GM19193 (cell line): ENCODE data around the gene ABI3BP.

Experiments
- POLR2A ChIP-seq: IDR thresholded peaks from 4 replicates; pipeline ENCODE4 v1.6.1; 2011; ENCODE audit not compliant: insufficient read depth, insufficient read length; ENCODE audit errors: extremely low read depth

Gene ABI3BP

DNA sequence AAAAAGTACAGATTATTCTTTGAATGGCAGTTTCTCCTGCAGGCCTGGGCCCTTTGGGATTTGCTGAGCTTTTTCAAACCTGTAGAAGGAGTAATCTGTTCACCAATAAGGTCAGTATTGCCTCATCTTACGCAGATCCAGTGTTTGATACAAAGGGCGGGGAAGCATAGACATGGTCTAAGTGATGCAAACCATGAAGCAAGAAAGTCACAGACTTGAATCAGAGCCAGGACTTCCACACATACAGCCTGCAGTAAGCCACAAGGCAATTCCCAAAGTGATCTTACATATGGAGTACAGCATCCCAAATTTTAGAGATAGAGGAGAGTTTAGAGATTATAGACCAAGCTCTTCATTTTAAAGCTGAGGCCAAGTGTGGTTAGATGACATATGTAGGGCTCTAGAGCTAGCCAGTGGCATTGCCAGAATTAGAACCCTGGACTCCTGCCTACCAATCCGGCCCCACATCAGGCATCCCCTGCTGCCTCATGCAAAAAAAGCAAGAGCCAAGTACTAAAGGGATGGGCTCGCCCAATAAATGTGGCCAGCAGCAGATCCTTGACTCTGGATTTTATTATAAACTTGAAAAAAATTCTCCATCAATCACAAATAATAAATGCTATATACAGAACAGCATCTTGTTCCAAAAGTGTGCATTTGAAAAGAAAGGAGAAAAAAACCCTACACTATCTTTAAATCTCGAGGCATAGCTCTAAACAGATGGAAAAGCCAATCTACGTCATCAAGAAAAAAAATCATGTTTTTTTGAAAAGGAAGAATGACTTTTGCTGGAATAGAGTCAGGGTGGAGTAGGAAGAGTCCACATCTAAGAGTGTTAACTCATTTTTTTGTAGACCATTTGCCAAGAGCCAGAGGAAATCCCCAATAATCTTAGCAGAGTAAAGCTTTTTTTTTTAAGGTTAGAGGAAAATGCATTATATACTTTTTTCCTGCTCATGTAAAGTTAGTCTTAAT, 24.0 kb downstream of the ABI3BP start:
- no peak for TF ChIP-seq POLR2A

DNA sequence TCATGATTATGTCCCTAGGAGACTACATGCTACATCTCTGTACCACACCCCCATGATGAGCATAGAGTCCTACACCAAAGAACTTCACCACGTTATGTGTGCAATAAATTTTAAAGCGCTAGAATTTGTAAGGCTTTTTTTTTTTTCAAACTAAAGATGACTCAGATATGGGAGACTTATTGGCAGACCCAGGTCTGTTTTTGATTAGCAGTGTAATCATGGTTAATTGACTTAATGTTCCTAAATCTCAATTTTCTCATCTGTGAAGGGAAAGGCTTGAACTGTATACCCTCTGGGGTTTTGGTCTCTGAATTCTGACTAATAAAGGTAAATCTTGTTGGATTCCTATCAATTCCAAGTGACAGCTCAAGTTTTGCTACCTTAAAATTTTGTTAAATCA, 26.4 kb downstream of the ABI3BP start:
- no peak for TF ChIP-seq POLR2A

DNA sequence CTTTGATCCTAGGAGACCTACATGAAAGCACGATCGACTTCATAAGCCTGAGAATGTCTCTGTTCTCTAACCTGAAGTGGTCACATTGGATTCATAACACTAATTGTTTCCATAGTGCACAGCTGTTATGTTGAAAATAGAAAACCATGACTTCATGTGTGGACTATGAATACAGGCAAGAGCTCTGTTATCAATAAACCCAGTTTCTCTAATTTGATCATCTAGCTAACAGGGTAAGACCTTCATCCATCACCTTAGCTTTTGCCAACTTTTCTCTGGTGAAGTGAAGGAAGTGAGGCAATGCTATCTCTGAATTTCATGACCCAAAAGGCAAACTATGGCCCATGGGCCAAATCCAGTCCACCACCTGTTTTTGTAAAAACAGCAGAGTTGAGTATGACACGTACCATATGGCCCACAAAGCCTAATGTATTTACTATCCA, 27.2 kb downstream of the ABI3BP start:
- no peak for TF ChIP-seq POLR2A

DNA sequence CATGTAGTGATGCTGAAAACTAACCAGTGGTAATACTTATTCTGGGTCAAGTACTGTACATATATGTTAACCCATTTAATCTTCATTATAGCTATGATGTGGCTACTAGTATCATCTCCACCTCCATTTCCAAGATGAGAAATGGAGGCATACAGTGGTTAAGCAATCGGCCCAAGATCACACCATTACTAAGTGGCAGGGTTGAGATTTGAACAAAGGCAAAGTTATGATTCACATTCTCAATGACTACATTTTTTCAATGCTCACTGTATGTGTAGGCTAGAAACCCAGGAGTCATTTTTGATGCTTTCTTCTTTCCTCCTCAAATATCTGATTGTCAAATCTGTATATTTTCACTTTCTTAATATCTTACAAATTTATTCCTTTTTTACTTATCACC, 30.2 kb downstream of the ABI3BP start:
- TF ChIP-seq POLR2A = no peak

DNA sequence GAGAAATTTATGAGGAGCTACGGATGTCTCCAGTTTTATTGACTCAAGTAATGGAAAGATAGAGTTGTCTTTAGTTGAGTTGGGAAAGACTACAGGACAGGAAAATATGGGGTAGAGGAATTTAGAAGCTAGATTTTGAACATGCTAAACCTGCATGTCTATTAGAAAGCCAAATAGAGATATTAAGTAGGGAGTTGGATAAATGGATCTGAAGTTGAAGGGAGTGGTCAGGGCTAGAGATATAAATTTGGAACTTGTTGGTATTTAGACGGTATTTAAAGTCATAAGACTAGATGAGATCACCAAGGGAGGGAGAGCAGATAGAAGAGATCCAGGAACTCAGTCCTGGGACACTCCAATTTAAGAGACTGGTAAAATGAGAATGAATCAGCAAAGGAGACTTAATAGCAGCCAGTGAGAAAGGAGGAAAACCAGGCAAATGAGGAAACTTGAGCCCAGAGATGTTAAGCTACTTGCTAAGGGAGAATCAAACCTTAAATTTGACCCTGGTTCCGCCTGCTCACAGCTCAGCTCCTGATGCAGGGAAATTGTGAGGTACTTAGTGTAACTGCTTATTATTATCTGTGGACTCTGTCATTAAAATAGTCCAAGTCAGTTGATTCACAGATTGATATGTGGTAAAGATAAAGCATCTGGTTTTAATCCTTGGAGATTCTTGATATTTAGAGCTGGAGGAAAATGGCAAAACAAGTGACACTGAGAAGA, 35.8 kb downstream of the ABI3BP start:
- TF ChIP-seq POLR2A = no peak

DNA sequence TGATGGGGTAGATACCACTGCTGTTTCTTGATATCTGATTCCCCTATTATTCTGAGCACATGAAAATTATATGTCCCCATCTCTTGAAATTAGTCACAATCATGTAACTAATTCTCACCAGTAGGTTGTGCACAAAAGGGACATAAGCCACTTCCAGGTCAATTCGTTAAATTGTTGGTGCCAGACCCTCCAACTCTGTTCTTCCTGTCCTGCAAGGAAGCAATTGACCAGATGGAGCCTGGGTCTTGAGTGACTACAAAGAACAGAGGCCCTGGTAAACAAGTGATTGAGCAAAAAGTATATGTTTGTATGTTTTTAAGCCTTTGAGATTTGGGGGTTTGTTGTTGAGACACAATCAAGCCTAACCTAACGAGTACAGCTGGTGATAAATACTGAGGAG, 36.9 kb downstream of the ABI3BP start:
- TF ChIP-seq POLR2A = no peak

DNA sequence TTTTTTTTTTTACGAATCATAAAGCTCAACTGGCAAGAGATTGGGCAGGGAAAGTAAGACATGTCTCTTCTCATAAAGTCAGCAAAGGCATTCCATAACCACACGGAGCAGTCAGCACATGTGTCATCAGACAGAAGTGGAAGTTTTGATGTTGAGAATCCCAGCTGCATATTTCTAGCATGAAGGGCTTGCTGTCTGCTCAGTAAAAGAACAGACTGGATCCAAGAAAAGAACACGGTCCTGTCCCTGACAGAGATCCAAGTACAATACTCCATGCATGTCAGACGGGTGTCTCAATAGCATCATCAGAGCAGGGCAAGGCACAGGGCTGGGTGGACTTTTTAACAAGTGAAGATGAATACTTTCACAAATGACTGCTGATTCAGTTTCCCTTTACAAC, 38.2 kb downstream of the ABI3BP start:
- TF ChIP-seq POLR2A = no peak

DNA sequence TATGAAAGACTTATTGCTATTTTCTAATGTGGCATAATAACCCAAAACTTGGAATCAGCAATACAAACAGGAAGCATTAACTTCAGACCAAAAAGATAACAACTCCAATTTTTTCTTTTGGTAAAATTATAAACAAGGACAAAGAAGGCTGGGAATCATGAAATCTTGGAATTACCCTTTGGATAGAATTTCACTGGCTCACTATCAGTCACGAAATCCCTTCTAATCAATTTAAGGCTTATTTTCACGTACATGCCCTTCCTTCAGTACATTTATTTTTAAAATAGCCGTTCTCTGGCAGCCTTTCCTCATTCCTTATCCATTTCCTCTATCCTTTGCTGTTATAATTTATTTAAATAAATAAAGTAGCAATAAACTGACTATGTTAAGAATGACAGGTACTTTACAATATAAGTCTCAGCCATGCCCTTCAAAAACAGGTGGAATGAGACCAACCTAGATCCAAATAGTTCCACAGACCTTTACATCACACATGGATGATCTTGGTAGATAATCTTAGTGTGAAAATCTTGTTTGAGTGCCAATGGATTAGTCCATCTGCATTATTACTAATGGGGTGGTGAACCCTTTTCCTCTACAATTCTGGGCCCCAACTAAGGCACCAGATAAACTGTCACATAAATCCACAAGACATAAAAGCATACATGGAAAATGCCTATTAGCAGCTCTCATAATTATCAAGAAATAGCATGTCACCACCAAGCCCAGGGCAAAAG, 38.9 kb downstream of the ABI3BP start:
- no peak for TF ChIP-seq POLR2A

DNA sequence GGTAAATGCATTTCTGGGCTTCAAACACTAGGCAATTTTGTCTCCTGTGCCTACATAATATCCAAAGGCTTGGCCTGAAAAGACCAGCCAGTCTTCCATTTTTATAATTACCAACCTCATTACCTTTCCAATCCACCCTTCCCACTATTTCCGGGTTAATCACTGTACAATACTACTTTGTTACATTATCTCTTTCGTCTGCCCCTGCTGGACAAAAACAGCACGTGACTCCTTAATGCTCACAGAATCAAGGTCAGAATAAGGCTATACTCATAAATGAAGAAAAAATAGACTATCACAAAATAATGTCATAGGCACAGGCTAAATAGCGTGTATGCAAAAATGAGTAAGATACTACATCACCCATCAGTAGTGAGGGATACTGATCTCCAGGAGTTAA, 40.1 kb downstream of the ABI3BP start:
- TF ChIP-seq POLR2A = no peak

DNA sequence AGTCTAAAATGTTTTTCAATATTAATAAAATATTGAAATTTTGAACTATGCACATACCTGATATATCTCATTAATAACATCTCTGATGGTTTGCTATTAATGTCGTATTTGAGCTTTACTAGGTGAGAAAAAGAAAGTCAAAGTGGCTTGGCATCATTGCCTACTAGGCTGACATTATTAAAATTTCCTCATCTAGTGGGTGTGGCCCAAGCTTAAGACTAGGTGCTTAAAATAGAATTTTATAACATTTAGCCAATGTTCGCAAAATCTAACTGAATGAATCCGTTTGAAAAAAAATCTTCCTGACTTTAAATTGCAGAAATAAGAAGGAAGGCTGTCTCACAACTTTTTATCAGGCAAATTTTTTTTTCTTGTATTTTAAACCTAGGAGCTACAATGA, 46.1 kb downstream of the ABI3BP start:
- TF ChIP-seq POLR2A = no peak

DNA sequence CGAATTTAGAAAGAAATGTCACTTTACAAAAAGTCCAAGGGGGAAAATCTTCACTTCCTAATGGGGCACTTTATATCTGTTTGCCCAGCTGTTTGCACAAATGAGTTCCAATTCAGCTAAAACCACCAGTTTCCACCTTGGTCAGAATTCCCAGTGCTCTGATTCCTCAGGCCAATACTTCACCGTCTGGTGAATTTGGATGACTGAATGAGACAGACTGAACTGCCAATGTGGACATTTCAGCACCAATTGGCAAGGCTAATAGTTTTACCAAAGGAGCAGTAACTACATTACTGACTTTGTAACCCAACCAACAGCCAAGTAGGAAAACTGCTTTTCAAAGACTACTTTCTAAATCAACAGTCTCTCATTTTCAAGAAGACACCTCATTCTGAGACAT, 51.8 kb downstream of the ABI3BP start:
- no peak for TF ChIP-seq POLR2A

DNA sequence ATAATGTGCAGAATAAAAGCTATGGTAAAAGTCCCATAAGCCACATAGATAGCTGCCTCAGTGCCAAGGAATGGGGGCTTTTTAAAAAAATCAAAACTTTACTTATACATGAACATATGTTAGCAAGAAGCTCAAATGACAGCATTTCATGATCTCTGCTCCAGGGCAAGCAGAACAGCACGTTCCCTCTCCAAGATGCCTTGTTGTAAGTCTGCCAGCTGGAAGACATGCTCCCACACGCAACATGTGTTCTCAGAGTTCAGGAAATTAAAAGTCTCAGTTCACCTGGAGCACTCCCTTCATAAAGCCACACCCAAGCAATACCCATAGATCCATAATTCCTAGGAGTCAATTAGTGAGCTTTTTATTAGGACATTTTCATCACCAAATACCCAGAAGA, 52.2 kb downstream of the ABI3BP start:
- TF ChIP-seq POLR2A = no peak

DNA sequence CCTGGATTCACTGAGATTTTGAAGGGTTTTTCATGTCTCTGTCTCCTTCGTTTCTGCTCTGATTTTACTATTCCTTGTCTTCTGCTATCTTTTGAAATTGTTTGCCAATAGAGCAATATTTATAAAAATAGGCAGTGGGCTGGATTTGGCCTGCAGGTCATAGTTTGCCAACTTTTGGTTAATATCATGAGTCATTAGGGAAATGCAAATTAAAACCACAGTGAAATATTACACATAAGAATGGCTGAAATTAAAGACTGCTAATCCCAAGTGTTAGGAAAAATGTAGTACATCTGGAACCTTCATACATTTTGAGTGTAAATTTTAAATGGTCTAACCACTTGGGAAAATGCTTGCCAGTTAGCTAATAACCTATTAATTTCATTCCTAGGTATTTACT, 56.3 kb downstream of the ABI3BP start:
- TF ChIP-seq POLR2A = no peak

DNA sequence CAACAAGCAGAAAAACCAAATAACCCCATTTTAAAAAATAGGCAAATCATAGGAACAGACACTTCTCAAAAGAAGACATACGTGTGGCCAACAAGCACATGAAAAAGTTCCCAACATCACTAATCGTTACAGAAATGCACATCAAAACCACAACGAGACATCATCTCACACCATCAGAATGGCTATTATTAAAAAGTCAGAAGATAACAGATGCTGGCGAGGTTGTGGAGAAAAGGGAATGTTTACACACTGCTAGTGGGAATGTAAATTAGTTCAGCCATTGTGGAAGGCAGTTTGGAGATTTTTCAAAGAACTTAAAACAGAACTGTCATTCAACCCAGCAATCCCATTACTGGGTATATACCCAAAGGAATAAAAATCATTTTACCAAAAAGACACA, 60.7 kb downstream of the ABI3BP start:
- no peak for TF ChIP-seq POLR2A
